Fibroblast of skin of right quadriceps (primary cell): ENCODE measurements around the gene C5.
A peak's percentile ranks its signal among the peaks of the same experiment; 100 is the strongest.

ENCODE experiments used
- DNase-seq: peaks from one replicate; pipeline ENCODE4 v3.0.0-alpha.2; 2013

Gene C5

GRCh38 chr9:120922404-120923195 lies 127.5 kb downstream of the C5 start:
- DNase-seq: no peak

DNA sequence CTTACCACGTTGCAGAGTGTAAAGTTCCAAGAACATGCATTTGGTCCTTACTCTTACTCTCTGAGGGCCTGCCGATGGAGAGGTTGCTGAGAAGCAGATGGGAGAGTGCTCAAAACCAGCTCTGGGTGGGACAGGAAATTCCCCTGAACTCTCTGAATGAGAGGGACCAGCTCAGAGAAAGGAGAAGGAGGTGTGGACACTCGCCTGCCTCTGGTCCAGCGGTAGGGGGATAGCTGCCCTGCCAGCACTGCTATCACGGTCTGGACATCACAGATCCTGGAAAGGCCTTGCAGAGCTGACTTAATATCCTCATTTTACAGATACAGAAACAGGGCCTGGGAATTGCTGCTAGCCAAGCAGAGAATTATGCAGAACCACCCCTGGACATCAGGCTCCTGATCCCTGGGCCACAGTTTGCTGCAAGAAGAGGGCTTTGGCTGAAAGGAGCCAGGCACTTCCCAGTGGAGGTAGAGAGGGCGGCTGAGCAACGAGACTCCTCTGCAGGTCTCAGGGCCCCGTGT lies 128.4 kb downstream of the C5 start:
- DNase-seq: no peak

GRCh38 chr9:120920806-120921178 lies 129.3 kb downstream of the C5 start:
- no peak for DNase-seq

GRCh38 chr9:120919843-120920805 lies 130.0 kb downstream of the C5 start:
- DNase-seq: no peak

- no peak for DNase-seq
These were observed 130.9 kb downstream of the C5 start for GRCh38 chr9:120918931-120919842.

DNA sequence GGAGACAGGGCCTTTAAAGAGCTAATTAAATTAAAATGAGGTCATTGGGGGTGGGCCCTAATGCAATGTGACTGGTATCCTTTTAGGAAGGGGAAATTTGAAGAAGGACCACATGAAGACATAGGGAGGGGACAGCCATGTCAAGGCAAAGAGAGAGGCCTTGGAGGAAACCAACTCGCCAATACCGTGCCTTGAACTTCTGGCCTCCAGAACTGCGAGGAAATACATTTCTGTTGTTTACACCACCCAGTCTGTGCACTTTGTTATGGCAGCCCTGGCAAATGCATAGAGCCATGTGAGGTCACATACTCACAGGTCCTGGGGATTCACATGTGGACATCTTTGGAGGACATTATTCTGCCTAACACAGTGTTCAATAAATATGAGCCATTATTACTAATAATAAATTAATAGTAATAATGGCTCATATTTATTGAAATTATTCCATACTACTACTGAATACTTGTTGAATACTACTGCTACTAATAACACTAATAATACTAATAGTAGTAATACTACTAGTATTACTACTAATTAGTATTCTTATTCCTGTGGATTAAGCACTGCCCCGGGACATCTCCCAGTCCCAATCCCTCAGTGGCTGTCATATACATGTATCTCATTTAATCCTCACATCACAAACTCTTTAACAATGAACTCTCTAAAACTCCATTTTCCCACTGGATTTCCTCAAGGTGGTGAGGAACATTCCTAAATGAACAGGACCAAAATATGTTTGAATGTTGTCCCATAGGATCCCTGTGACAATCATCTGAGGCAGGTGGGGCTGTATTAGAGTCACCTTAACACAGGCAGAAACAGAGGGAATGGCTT lies 131.9 kb downstream of the C5 start:
- no peak for DNase-seq

- no peak for DNase-seq
These were observed 132.8 kb downstream of the C5 start for GRCh38 chr9:120916991-120917880.

- DNase-seq: peak; percentile 54
These were observed 133.5 kb downstream of the C5 start for GRCh38 chr9:120916588-120916987.

- no peak for DNase-seq
These were observed 134.1 kb downstream of the C5 start for GRCh38 chr9:120915854-120916470.

DNA sequence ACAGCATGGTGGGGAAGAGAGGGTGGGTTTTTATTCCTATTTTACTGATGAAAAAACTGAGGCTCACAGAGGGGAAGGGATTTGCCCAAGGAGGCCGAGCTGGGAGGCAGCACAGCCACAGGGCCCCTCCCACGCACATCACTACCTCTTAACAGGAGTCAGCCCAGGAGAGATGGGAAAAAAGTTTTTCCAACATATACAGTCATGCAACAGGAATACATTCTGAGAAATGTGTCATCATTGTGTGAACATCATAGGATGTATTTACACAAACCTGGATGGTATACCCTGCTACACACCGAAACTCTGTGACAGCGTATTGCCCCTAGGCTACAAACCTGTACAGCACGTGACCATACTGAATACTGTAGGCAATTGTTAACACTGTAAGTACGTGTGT lies 135.1 kb downstream of the C5 start:
- no peak for DNase-seq

GRCh38 chr9:120914396-120914795 lies 135.7 kb downstream of the C5 start:
- no peak for DNase-seq

DNA sequence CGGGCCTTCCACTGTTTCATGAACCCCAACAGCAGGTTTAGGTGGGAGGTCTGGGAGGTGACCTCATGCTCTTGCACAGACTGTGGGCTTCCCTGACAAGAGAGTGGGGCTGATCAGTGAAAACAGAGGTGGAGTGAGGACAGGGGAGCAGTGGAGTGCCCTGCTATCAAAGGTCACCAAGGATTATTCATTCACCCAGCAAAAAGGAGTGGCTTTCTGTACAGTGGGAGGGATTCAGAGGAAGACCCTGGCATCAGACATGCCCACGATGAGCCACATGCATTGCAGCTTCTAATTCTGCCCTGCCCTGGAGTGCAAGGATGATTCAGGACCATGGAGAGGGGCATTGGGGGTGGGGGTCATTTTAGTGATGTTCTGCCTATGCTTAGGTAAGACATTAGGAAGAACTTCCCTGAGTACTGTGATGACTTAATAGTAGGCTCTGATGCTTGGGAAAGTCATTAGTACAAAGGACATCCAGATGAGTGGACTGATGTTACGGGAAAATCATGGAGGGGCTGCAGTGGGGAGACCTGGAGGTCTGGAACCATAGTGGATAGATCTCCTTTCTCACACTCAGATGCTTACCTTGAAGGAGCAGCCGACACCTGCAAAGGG lies 136.3 kb downstream of the C5 start:
- no peak for DNase-seq

DNA sequence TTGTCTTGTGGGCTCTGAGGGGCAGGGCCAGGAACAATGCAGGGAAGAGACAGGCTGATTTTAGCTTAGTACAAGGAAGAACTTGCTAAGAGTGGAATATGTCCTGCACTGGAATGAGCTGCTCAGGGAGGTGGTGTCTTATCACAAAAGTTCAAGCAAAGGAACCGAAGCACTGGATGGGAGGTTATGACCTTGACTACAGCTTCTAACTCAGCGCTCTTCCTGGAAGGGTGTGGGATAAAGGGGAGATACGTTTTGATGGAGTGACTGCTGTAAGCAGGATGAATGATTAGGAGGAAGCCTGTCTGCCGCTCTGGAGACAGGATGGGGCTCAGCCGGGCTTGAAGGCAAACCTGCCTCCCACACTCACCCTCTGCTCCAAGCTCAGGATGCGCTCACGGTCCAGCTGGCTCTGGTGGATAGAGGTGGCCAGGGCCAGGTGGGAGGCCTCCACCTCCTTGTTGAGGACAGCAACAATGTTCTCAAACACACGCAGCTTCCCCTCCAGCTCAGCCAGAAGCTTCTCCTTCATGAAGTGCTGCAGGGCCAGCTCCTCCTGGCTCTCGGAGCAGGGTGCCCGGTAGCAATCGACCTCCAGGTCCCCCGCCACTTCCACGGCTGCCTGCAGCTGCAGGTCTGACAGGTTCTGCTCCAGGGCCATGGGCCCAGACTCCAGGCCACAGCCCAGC lies 137.0 kb downstream of the C5 start:
- no peak for DNase-seq

GRCh38 chr9:120911295-120911837 lies 138.7 kb downstream of the C5 start:
- DNase-seq: no peak

- no peak for DNase-seq
These were observed 139.4 kb downstream of the C5 start for GRCh38 chr9:120910643-120911042.

GRCh38 chr9:120909904-120910303 lies 140.2 kb downstream of the C5 start:
- DNase-seq: no peak

GRCh38 chr9:120905315-120906164 lies 144.5 kb downstream of the C5 start:
- DNase-seq: no peak

DNA sequence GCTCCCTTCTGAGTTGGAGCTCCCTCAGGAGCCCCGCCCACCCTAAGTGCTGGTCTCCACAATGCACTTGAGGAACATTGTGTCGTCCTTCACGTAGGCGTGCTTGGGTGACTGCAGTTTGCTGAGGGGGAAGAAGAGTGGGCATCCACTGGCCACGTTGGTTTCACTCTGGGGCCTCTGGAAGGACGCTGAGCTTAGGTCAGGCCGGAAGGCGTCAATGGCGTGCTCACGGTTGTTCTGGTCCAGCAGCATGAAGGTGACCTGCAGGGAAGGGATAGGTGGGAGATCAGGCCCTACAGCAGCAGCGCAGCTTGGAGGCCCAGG lies 145.1 kb downstream of the C5 start:
- no peak for DNase-seq
